HepG2 (cell line): Measurements from ENCODE around the gene MIER1. TPM values are rescaled to one million over a fixed set of nuclear protein-coding genes. Genes with fewer than 3 reads are reported as not detected.

Experiments used
- ATAC-seq: fragments of 200-7000 bp; cut with Tn5 transposase; 3 replicates; pipeline ENCODE4 v1.9.1; 2020; ENCODE audit warnings: mild to moderate bottlenecking, moderate library complexity
- BruUV-seq: library from RNA; stranded (reverse); fragments of 400-500 nt; replicated peaks from 2 replicates; lab custom pipeline; 2021; lab: Mats Ljungman, UMichigan
- CTCF ChIA-PET: fragments of 300-600 bp; formaldehyde crosslinking; extraction: SDS; loops from one replicate; lab custom pipeline; 2021; ENCODE audit warnings: low total read pairs, inconsistent platforms, low intra/inter-chr PET ratio; lab: Yijun Ruan, JAX
- POLR2A ChIA-PET: fragments of 350-600 bp; sonication (Branson Sonifier 250); formaldehyde crosslinking; loops from one replicate; lab custom pipeline; 2020; ENCODE audit warnings: antibody characterized with exemption, inconsistent platforms; lab: Yijun Ruan, JAX
- DNase-seq: peaks from one replicate; pipeline ENCODE4 v3.0.0-alpha.2; 2015; ENCODE audit warnings: low spot score
- FAIRE-seq: peaks from 3 replicates; lab custom pipeline; 2011; peaks lifted over from hg19 to GRCh38; lab: Jason Lieb, UNC
- H2AFZ ChIP-seq: one replicate; pipeline ENCODE4 v1.6.1; 2011; ENCODE audit warnings: low read length, inconsistent platforms
- H3K27ac ChIP-seq: fragments of 300-600 bp; 3 replicates; pipeline ENCODE4 v1.8.0; 2011; ENCODE audit warnings: mixed run types, mild to moderate bottlenecking, mixed read lengths, low read length, inconsistent platforms; ENCODE audit not compliant: insufficient read depth; ENCODE audit errors: extremely low read length
- H3K27me3 ChIP-seq, 2 experiments: fragments of 200-600 bp in 1 of 2; 2 replicates in 1 of 2; 3 replicates in 1 of 2; pipeline versions ENCODE4 v1.6.0 to v1.8.0; 2011; ENCODE audit warnings: low read length in 2 of 2, mild to moderate bottlenecking in 2 of 2, moderate library complexity in 2 of 2, inconsistent platforms in 1 of 2; ENCODE audit not compliant: insufficient read depth in 2 of 2, control insufficient read depth in 1 of 2
- H3K36me3 ChIP-seq, 2 experiments: fragments of 200-600 bp in 1 of 2; replicated peaks in 1 of 2; 2 replicates in 1 of 2; 3 replicates in 1 of 2; pipeline versions ENCODE4 v1.5.1 to v1.8.0; 2011; ENCODE audit warnings: low read length in 2 of 2, inconsistent platforms in 1 of 2; ENCODE audit not compliant: insufficient read depth in 2 of 2, control insufficient read depth in 1 of 2
- H3K4me1 ChIP-seq: 2 replicates; pipeline ENCODE4 v1.5.1; 2012; ENCODE audit warnings: low read length, inconsistent platforms; ENCODE audit not compliant: insufficient read depth
- H3K4me2 ChIP-seq: 2 replicates; pipeline ENCODE4 v1.6.0; 2011; ENCODE audit warnings: low read depth, low read length, inconsistent platforms
- H3K4me3 ChIP-seq, 3 experiments: fragments of 200-600 bp in 1 of 3; sonication (generic), shearing (Covaris generic) in 1 of 3; replicated peaks in 1 of 3; 2 replicates each; pipeline ENCODE4 v1.5.1; 2011 to 2016; ENCODE audit warnings: low read length in 3 of 3, inconsistent platforms in 2 of 3, low read depth in 2 of 3, mild to moderate bottlenecking in 2 of 3, control low read depth in 1 of 3, mixed read lengths in 1 of 3; ENCODE audit not compliant: insufficient read depth in 1 of 3
- H3K79me2 ChIP-seq: one replicate; pipeline ENCODE4 v1.6.1; 2011; ENCODE audit warnings: low read length, inconsistent platforms; ENCODE audit not compliant: insufficient read depth
- H3K9ac ChIP-seq: 2 replicates; pipeline ENCODE4 v1.6.0; 2011; ENCODE audit warnings: mild to moderate bottlenecking, low read depth, low read length, inconsistent platforms; ENCODE audit not compliant: insufficient read depth
- H3K9me3 ChIP-seq: 2 replicates; pipeline ENCODE4 v1.5.1; 2012; ENCODE audit warnings: mild to moderate bottlenecking, low read length
- H4K20me1 ChIP-seq: 2 replicates; pipeline ENCODE4 v1.6.0; 2011; ENCODE audit warnings: inconsistent platforms, mild to moderate bottlenecking, low read length, moderate library complexity; ENCODE audit not compliant: insufficient read depth
- BCL6 ChIP-seq: IDR thresholded peaks from 2 replicates; pipeline ENCODE4 v1.6.1; 2016; ENCODE audit warnings: missing genetic modification reagents, missing compliant biosample characterization
- FOXA3 ChIP-seq: IDR thresholded peaks from 2 replicates; pipeline ENCODE4 v1.6.1; 2016; ENCODE audit warnings: missing genetic modification reagents, missing compliant biosample characterization
- HNF4A ChIP-seq: sonication (generic); formaldehyde crosslinking; IDR thresholded peaks from 2 replicates; pipeline ENCODE4 v1.4.0; 2020; ENCODE audit warnings: missing genetic modification reagents
- HNF4G ChIP-seq, 2 experiments: sonication (generic) in 1 of 2; formaldehyde crosslinking in 1 of 2; IDR thresholded peaks; 2 replicates each; pipeline versions ENCODE4 v1.4.0 to v1.6.1; 2011 to 2020; ENCODE audit warnings: borderline replicate concordance in 2 of 2, low read depth in 2 of 2, mild to moderate bottlenecking in 2 of 2, low read length in 1 of 2, missing genetic modification reagents in 1 of 2, moderate library complexity in 1 of 2
- NR2F2 ChIP-seq: IDR thresholded peaks from 2 replicates; pipeline ENCODE4 v1.6.1; 2012; ENCODE audit warnings: low read depth, inconsistent platforms, borderline replicate concordance
- RARA ChIP-seq: IDR thresholded peaks from 2 replicates; pipeline ENCODE4 v1.6.1; 2016; ENCODE audit warnings: missing genetic modification reagents, missing compliant biosample characterization
- RORA ChIP-seq: sonication (generic); formaldehyde crosslinking; IDR thresholded peaks from 2 replicates; pipeline ENCODE4 v1.5.0; 2020; ENCODE audit warnings: mild to moderate bottlenecking, missing genetic modification reagents, moderate library complexity
- SRSF9 ChIP-seq: fragments of 200-400 bp; formaldehyde crosslinking; IDR thresholded peaks from 2 replicates; pipeline ENCODE4 v1.6.1; 2018; ENCODE audit warnings: borderline replicate concordance, mild to moderate bottlenecking, low read depth, low read length; ENCODE audit not compliant: insufficient read depth, poor library complexity, severe bottlenecking
- YEATS2 ChIP-seq: sonication (generic); formaldehyde crosslinking; IDR thresholded peaks from 2 replicates; pipeline ENCODE4 v1.4.0; 2020; ENCODE audit warnings: missing genetic modification reagents, borderline replicate concordance
- WGBS: methylation state at CpG from one replicate; pipeline ENCODE4 v1.1.6; 2017; ENCODE audit warnings: low lambda C conversion rate; 5-methylcytosine and 5-hydroxymethylcytosine counted together
- in situ Hi-C: cut with HindIII; loops from 2 replicates; pipeline ENCODE4 v1.10.0; 2017; ENCODE audit warnings: low pct_unique_long_range_greater_than_20kb; ENCODE audit not compliant: extremely low pct_ligation_motif_present
- intact Hi-C: fragments of 100-400 bp; cut with micrococcal nuclease; formaldehyde crosslinking; loops from one replicate; pipeline ENCODE4 v1.10.0; 2022; ENCODE audit not compliant: unreplicated experiment
- polyA plus RNA-seq, 8 experiments: library from polyadenylated mRNA; depleted of rRNA in 3 of 8; stranded (reverse) in 7 of 8; unstranded in 1 of 8; fragments of >200 nt; fragmentation: Illumina TruSeq in 4 of 8; extraction: Trizol in 4 of 8; gene quantifications; 2 replicates each; pipeline versions ENCODE4 v1.2.1 to v1.2.3, GENCODE V29; 2011 to 2016; ENCODE audit warnings: low read depth in 4 of 8, missing spikeins in 1 of 8, mixed read lengths in 1 of 8; ENCODE audit not compliant: insufficient read depth in 1 of 8
- total RNA-seq, 5 experiments: library from RNA; depleted of rRNA; stranded (reverse); fragments of >200 nt; fragmentation: Illumina TruSeq; extraction: Trizol; gene quantifications; 2 replicates each; pipeline ENCODE4 v1.2.3, GENCODE V29; 2016; ENCODE audit warnings: low read depth in 1 of 5
- TF ChIP-seq, protein P1 (sequence below): sonication (generic); formaldehyde crosslinking; IDR thresholded peaks from 2 replicates; pipeline ENCODE4 v1.5.0; 2020; ENCODE audit warnings: missing genetic modification reagents, mild to moderate bottlenecking, borderline replicate concordance
- TF ChIP-seq, protein P2 (sequence below): IDR thresholded peaks from 2 replicates; pipeline ENCODE4 v1.4.0; 2020; ENCODE audit warnings: mild to moderate bottlenecking, missing genetic modification reagents

Gene MIER1
- total and polyA plus RNA-seq, 2 of the 13 experiments (the other 11 are each of a cell fraction or from before 2014, with no cell fraction given) = 7.0 to 30.4 TPM

DNA sequence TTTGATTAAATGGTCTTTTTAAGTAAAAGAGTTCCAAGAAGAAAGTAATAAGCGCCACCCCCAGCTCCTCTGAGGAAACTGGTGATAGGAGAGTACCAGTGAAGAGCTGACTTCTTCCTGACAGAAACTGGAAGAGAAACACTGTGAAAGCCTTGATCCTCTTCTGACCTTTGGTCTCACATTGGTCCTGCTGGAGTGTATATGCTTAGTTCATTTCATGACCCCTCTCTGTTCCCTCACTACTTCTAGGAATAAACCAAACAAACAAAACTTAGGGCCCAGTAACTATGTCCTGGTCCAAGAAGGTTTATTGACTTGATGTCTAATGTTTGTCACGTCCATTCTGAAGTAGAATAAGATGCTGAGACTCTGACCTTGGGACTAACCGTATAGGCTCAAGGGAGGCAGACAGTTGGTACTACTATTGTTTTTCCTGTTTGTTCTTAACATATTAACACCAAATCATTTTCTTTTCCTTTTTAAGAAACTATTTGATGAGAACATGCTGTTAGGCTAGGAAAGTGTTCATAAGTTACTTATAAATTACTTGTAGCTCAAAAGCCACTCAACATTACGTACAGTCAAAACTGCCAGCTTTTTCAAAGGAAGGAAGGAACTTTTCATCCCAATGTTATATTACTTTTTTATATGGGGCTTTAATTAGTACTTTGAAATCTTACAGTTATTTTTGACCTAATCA is 57.9 kb downstream of the MIER1 start:
- in situ Hi-C loops (no loop called here), intact Hi-C loops (no loop called here)
- Histone ChIP-seq H3K79me2 (no peaks in the 10 kb centered on the region), H3K4me3 (no peak overlapping the region), H3K4me1 (peaks cover 15% of the 10 kb centered on the region), H3K9ac (no peak overlapping the region), H3K9me3 (no peaks in the 10 kb centered on the region), H3K4me2 (no peak overlapping the region), H4K20me1 (no peaks in the 10 kb centered on the region), H3K27me3 (no peaks in the 10 kb centered on the region), H3K36me3 (peaks cover 9 to 38% of the 10 kb centered on the region in 2 experiments), H3K27ac (no peak overlapping the region), H2AFZ (no peak overlapping the region)
- ATAC-seq (peak; percentile 88), DNase-seq (peak; percentile 12), FAIRE-seq (peak; percentile 43)
- TF ChIP-seq NR2F2 (0 out of 2 replicates have a peak, but pooled peaks have one; percentile 36), SRSF9 (no peak), FOXA3 (CRISPR knock-in tag) (0 out of 2 replicates have a peak, but pooled peaks have one; percentile 9), HNF4G (IDR thresholded peaks at IDR 0.05; ENCODE audit: borderline replicate concordance, low read depth, low read length) (peak; percentile 12; the same call in 1 of the 2 replicates), HNF4G (CRISPR knock-in tag; IDR thresholded peaks at IDR 0.05; ENCODE audit: borderline replicate concordance, low read depth) (no peak), BCL6 (peak; percentile 98), RORA (no peak), RARA (CRISPR knock-in tag) (peak; percentile 72), YEATS2 (CRISPR knock-in tag) (no peak), HNF4A (peak; percentile 69)
- TF ChIP-seq, protein P1, sequence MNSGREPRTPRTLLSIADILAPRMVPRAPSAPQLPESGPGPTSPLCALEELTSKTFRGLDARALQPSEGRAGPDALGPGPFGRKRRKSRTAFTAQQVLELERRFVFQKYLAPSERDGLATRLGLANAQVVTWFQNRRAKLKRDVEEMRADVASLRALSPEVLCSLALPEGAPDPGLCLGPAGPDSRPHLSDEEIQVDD = no peak
- TF ChIP-seq, protein P2, sequence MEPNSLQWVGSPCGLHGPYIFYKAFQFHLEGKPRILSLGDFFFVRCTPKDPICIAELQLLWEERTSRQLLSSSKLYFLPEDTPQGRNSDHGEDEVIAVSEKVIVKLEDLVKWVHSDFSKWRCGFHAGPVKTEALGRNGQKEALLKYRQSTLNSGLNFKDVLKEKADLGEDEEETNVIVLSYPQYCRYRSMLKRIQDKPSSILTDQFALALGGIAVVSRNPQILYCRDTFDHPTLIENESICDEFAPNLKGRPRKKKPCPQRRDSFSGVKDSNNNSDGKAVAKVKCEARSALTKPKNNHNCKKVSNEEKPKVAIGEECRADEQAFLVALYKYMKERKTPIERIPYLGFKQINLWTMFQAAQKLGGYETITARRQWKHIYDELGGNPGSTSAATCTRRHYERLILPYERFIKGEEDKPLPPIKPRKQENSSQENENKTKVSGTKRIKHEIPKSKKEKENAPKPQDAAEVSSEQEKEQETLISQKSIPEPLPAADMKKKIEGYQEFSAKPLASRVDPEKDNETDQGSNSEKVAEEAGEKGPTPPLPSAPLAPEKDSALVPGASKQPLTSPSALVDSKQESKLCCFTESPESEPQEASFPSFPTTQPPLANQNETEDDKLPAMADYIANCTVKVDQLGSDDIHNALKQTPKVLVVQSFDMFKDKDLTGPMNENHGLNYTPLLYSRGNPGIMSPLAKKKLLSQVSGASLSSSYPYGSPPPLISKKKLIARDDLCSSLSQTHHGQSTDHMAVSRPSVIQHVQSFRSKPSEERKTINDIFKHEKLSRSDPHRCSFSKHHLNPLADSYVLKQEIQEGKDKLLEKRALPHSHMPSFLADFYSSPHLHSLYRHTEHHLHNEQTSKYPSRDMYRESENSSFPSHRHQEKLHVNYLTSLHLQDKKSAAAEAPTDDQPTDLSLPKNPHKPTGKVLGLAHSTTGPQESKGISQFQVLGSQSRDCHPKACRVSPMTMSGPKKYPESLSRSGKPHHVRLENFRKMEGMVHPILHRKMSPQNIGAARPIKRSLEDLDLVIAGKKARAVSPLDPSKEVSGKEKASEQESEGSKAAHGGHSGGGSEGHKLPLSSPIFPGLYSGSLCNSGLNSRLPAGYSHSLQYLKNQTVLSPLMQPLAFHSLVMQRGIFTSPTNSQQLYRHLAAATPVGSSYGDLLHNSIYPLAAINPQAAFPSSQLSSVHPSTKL = 0 out of 2 replicates have a peak, but pooled peaks have one; percentile 28
- no TSS peak for BruUV-seq
- 82% methylated on average over 4 of the region's 4 CpGs for WGBS
- CTCF ChIA-PET = no interaction called here
- POLR2A ChIA-PET = no interaction called here
